Transverse colon (tissue), 4 donors: Measurements from ENCODE around the gene ODF4. TPM values are rescaled to one million over a fixed set of nuclear protein-coding genes. Genes with fewer than 3 reads are reported as not detected.

Experiments used
- DNase-seq: peaks from one replicate; pipeline ENCODE4 v3.0.0-alpha.2; 2019
- H3K27ac ChIP-seq, 4 donors: fragments of 200-600 bp; sonication (generic); 2 replicates each; pipeline ENCODE4 v1.5.1; 2016 to 2018; ENCODE audit warnings: inconsistent platforms in 4 of 4
- H3K27me3 ChIP-seq: fragments of 200-600 bp; sonication (generic); 2 replicates; pipeline ENCODE4 v1.5.1; 2017; ENCODE audit warnings: inconsistent platforms
- H3K36me3 ChIP-seq, 4 donors: fragments of 200-600 bp; sonication (generic); 2 replicates each; pipeline ENCODE4 v1.5.1; 2017 to 2019; ENCODE audit warnings: inconsistent platforms in 4 of 4
- H3K4me1 ChIP-seq, 4 donors: fragments of 200-600 bp; sonication (generic); 2 replicates each; pipeline ENCODE4 v1.5.1; 2017 to 2020; ENCODE audit warnings: inconsistent platforms in 4 of 4
- H3K4me3 ChIP-seq, 4 donors: fragments of 200-600 bp; sonication (generic); 1 replicate in 1 of 4; 2 replicates in 3 of 4; pipeline versions ENCODE4 v1.5.1 to v1.6.1; 2017 to 2019; ENCODE audit warnings: inconsistent platforms in 4 of 4
- H3K9me3 ChIP-seq, 2 donors: fragments of 200-600 bp; sonication (generic); 2 replicates each; pipeline ENCODE4 v1.5.1; 2017 to 2019; ENCODE audit warnings: inconsistent platforms in 2 of 2
- EP300 ChIP-seq: sonication (generic); formaldehyde crosslinking; IDR thresholded peaks from one replicate; pipeline ENCODE4 v1.6.1; 2017; ENCODE audit warnings: antibody characterized with exemption, low read depth
- POLR2A ChIP-seq: fragments of 450-650 bp; IDR thresholded peaks from one replicate; pipeline ENCODE4 v1.6.1; 2016; ENCODE audit warnings: antibody characterized with exemption, mild to moderate bottlenecking, moderate library complexity
- POLR2AphosphoS5 ChIP-seq, 3 donors: sonication (generic); formaldehyde crosslinking; IDR thresholded peaks; one replicate each; pipeline ENCODE4 v1.6.1; 2016; ENCODE audit warnings: antibody characterized with exemption in 3 of 3
- WGBS, 2 donors: methylation state at CpG; one replicate each; pipeline ENCODE4 v1.1.5; 2018; ENCODE audit warnings: low coverage in 1 of 2; 5-methylcytosine and 5-hydroxymethylcytosine counted together
- in situ Hi-C, 4 donors: fragments of 200-750 bp; cut with MboI; loops; one replicate each; pipeline versions ENCODE4 v1.15.0 to v1.15.1; 2017; ENCODE audit warnings: low sequenced_read_pairs in 3 of 4, low pct_ligation_motif_present in 1 of 4, low pct_unique_long_range_greater_than_20kb in 1 of 4
- intact Hi-C: fragments of 100-400 bp; cut with DNase I; formaldehyde crosslinking; loops from one replicate; pipeline ENCODE4 v1.15.1; 2023; ENCODE audit warnings: low total_unique reads
- total RNA-seq, 4 donors: library from RNA; depleted of rRNA; stranded (reverse); fragments of >200 nt; gene quantifications; one replicate each; pipeline ENCODE4 v1.1.0, GENCODE V29; 2016
- TF ChIP-seq, protein P1 (sequence below), 5 experiments: fragments of 200-600 bp in 3 of 5; fragments of 450-650 bp in 2 of 5; sonication (generic) in 3 of 5; IDR thresholded peaks; 1 replicate in 2 of 5; 2 replicates in 3 of 5; pipeline ENCODE4 v1.5.1; 2016 to 2017; ENCODE audit warnings: antibody characterized with exemption in 5 of 5, inconsistent platforms in 3 of 5, mild to moderate bottlenecking in 2 of 5, moderate library complexity in 1 of 5

Gene ODF4
- total RNA-seq, 4 donors from 2014 or later, result not detected

DNA sequence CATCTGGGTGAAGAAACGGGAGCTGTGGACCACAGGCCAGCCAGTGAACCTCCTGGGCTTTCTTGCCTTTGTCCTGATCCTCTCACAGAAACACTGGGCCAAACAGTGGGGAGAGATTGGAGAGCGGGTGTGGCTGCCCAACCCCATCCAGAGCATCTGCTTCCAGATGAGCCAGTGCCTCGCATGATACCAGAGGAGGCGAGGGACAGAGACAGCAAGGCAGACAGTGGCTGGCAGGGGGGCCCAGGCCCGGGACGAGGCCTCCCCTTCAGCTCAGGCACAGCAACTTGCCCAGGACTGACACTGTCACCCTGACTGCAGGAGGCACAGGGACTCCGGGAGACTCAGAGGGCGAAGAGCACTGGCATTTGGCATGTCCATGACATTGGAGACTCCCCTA is 17.6 kb upstream of the ODF4 start:
- H3K27me3 ChIP-seq, result peaks cover 30% of the 10 kb centered on the region
- intact Hi-C loops (no loop called here), in situ Hi-C loops (loop anchor here in 2 of 4 donors (25.0 kb wide), 1 partner anchor 235 kb away; the partner anchor contains the start of gene ALOX12B (in 2 of the 2))
- H3K4me1 ChIP-seq, result peaks cover 0 to 10% (median 6%) of the 10 kb centered on the region in 4 donors
- TF ChIP-seq POLR2AphosphoS5 (IDR thresholded peaks at IDR 0.05), result no peak
- TF ChIP-seq, protein P1, sequence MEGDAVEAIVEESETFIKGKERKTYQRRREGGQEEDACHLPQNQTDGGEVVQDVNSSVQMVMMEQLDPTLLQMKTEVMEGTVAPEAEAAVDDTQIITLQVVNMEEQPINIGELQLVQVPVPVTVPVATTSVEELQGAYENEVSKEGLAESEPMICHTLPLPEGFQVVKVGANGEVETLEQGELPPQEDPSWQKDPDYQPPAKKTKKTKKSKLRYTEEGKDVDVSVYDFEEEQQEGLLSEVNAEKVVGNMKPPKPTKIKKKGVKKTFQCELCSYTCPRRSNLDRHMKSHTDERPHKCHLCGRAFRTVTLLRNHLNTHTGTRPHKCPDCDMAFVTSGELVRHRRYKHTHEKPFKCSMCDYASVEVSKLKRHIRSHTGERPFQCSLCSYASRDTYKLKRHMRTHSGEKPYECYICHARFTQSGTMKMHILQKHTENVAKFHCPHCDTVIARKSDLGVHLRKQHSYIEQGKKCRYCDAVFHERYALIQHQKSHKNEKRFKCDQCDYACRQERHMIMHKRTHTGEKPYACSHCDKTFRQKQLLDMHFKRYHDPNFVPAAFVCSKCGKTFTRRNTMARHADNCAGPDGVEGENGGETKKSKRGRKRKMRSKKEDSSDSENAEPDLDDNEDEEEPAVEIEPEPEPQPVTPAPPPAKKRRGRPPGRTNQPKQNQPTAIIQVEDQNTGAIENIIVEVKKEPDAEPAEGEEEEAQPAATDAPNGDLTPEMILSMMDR (IDR thresholded peaks at IDR 0.05), result no peak
- no peak for TF ChIP-seq POLR2A
- no peak for TF ChIP-seq EP300
- H3K9me3 ChIP-seq, result no peaks in the 10 kb centered on the region
- H3K36me3 ChIP-seq, result no peaks in the 10 kb centered on the region
- WGBS, 2 donors, result 77% methylated on average over 8 of the region's 8 CpGs; no CpG with 5 or more reads in 1 of the 2 donors
- H3K4me3 ChIP-seq, result no peak overlapping the region
- H3K27ac ChIP-seq, result no peak overlapping the region
- no peak for DNase-seq

DNA sequence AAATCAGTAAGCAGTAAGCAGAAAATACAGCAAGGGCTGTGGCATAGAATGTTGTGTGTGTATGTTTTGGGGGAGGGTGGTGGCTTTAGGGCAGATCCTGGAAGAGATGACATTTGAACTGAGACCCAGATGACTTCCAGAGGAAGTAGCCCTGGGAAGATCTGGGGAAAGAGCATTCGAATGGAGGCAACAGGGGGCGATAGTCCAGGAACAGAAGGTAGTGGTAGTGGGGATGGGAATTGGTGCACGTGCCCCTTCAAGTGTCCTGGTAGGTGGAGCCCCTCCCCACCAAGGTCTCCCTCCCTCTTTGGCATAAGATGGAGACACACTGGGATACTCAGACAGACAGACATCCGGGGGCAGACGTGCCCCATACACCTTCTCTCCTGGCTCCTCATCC is 15.5 kb upstream of the ODF4 start:
- intact Hi-C loops (no loop called here), in situ Hi-C loops (loop anchor here in 2 of 4 donors (25.0 kb wide), 1 partner anchor 237 kb away; the partner anchor contains the start of gene ALOX12B (in 2 of the 2))
- no peaks in the 10 kb centered on the region for H3K9me3 ChIP-seq
- H3K4me3 ChIP-seq, result no peak overlapping the region
- 78% methylated on average over 5 of the region's 5 CpGs; no CpG with 5 or more reads in 1 of the 2 donors for WGBS, 2 donors
- H3K27me3 ChIP-seq, result peaks cover 34% of the 10 kb centered on the region
- DNase-seq, result no peak
- H3K27ac ChIP-seq, result no peak overlapping the region
- H3K36me3 ChIP-seq, result no peaks in the 10 kb centered on the region
- TF ChIP-seq POLR2A, result no peak
- no peak for TF ChIP-seq EP300
- TF ChIP-seq POLR2AphosphoS5 (IDR thresholded peaks at IDR 0.05), result no peak
- TF ChIP-seq, protein P1 (IDR thresholded peaks at IDR 0.05), result no peak
- H3K4me1 ChIP-seq, result peaks cover 0 to 15% (median 10%) of the 10 kb centered on the region in 4 donors

DNA sequence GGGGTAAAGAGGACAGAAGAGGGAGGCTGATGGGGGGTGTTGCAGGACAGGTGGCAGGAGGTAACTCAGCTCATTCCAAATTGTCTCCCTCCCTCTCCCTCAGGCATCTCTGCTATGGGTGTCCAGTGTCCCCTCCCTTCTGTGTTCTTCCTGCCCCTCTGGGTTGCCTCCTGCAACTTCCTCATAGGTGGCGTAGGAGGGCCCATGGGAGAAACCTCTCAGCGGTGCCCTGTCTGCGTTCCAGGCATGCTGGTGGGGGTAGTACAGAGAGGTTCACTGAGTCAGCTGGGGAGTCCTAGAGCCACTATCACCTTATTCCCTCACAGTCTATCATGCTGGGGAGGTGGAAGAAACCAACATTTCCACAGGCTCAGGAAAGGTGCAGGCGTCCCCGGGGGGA is 14.7 kb upstream of the ODF4 start:
- DNase-seq, result no peak
- WGBS, 2 donors, result 69% methylated on average over 5 of the region's 5 CpGs; no CpG with 5 or more reads in 1 of the 2 donors
- Histone ChIP-seq H3K27me3 (peaks cover 34% of the 10 kb centered on the region), H3K9me3 (no peaks in the 10 kb centered on the region), H3K4me1 (peaks cover 0 to 15% (median 10%) of the 10 kb centered on the region in 4 donors), H3K27ac (no peak overlapping the region), H3K36me3 (no peaks in the 10 kb centered on the region), H3K4me3 (no peak overlapping the region)
- TF ChIP-seq, protein P1 (IDR thresholded peaks at IDR 0.05), result no peak
- no peak for TF ChIP-seq POLR2A
- TF ChIP-seq EP300, result no peak
- TF ChIP-seq POLR2AphosphoS5 (IDR thresholded peaks at IDR 0.05), result no peak
- intact Hi-C loops, result no loop called here
- in situ Hi-C loops, result loop anchor here in 2 of 4 donors (25.0 kb wide), 1 partner anchor 238 kb away; the partner anchor contains the start of gene ALOX12B (in 2 of the 2)

DNA sequence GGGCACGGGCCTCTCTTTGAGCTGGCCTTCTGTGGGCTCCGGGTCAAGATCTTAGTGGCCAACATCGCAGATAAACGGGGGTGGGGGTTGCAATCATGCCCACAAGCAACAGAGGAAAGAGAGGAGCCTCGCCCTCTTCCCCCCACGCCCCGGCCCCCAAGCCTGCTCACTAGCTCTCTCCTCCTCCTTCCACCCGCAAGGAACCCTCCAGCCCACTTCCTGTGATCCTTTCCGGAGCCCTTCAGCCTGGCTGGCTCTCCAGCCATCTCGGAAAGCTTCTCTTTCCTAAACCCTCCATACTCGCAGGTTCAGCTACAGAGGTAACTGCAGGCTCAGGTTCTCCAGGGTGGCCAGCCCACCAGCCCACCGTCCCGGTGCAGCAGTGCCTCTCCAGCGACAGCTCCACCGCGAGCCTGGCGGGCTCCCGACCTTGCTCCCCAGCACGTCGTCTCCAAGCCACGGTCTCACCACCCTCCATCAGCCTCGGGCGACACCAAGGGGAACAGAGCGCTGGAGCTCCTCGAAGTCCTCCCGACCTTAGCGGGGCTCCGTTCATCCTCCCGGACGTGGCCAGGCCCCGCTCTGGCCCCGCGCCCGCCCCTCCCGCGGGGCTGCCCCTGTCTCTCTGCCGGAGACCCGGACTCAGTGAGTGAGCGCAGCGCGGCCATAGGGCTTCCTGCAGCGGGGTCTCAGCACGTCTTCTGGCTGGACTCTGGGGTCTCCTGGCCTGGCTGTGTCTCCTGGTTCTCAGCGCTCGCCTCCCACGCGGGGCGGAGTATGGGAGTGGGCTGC is 12.9 kb upstream of the ODF4 start:
- Histone ChIP-seq H3K36me3 (no peaks in the 10 kb centered on the region), H3K27me3 (peaks cover 34% of the 10 kb centered on the region), H3K9me3 (no peaks in the 10 kb centered on the region), H3K27ac (peak overlapping the region; percentile 26 to 55 (median 47)), H3K4me1 (peaks cover 0 to 15% (median 10%) of the 10 kb centered on the region in 4 donors), H3K4me3 (peak overlapping the region; percentile 13 to 48 (median 30))
- no peak for DNase-seq
- in situ Hi-C loops (no loop called here), intact Hi-C loops (no loop called here)
- TF ChIP-seq POLR2AphosphoS5 (IDR thresholded peaks at IDR 0.05), result no peak
- TF ChIP-seq, protein P1 (IDR thresholded peaks at IDR 0.05), result no peak
- no peak for TF ChIP-seq EP300
- no peak for TF ChIP-seq POLR2A
- WGBS, 2 donors, result 24 to 60% methylated on average over 2 to 23 of the region's 48 CpGs
